H1 (cell line): ENCODE measurements around the gene KCNC3. TPM values are rescaled to one million over a fixed set of nuclear protein-coding genes. Genes with fewer than 3 reads are reported as not detected.

Source experiments
- ASH2L ChIP-seq: fragments of 200-600, 300-600 bp; sonication (generic); IDR thresholded peaks from one replicate; pipeline ENCODE4 v1.7.1; 2017; ENCODE audit warnings: low read length
- BCL11A ChIP-seq, 2 experiments: IDR thresholded peaks; one replicate each; pipeline ENCODE4 v1.6.1; 2011; ENCODE audit warnings: low read depth in 2 of 2, low read length in 2 of 2, mild to moderate bottlenecking in 2 of 2
- CBX5 ChIP-seq: fragments of 300-800, 300-1000 bp; sonication (generic); IDR thresholded peaks from 2 replicates; pipeline ENCODE4 v1.7.1; 2016; ENCODE audit warnings: antibody characterized with exemption, low read length, low read depth
- CREB1 ChIP-seq: IDR thresholded peaks from 2 replicates; pipeline ENCODE4 v1.6.1; 2012; ENCODE audit warnings: inconsistent platforms
- EGR1 ChIP-seq: IDR thresholded peaks from 2 replicates; pipeline ENCODE4 v1.6.1; 2011; ENCODE audit warnings: low read depth, low read length, borderline replicate concordance
- EZH2 ChIP-seq: fragments of 200-600 bp; sonication (generic); IDR thresholded peaks from 2 replicates; pipeline ENCODE4 v1.7.1; 2012; ENCODE audit warnings: low read depth, mild to moderate bottlenecking, moderate library complexity, low read length, inconsistent platforms; ENCODE audit not compliant: severe bottlenecking
- GABPA ChIP-seq: IDR thresholded peaks from 2 replicates; pipeline ENCODE4 v1.6.1; 2011; ENCODE audit warnings: mild to moderate bottlenecking, low read length, moderate library complexity, borderline replicate concordance; ENCODE audit not compliant: insufficient read depth
- KDM1A ChIP-seq: fragments of 200-600, 300-600 bp; sonication (generic); IDR thresholded peaks from 2 replicates; pipeline ENCODE4 v1.7.1; 2016; ENCODE audit warnings: mild to moderate bottlenecking, low read length, borderline replicate concordance
- KDM4A ChIP-seq: IDR thresholded peaks from one replicate; pipeline ENCODE4 v1.7.1; 2012; ENCODE audit warnings: low read depth, mild to moderate bottlenecking, moderate library complexity, low read length, inconsistent platforms; ENCODE audit not compliant: severe bottlenecking
- NRF1 ChIP-seq: IDR thresholded peaks from 2 replicates; pipeline ENCODE4 v1.6.1; 2011; ENCODE audit warnings: mild to moderate bottlenecking, low read depth, low read length, improper control_type of control experiment
- POLR2A ChIP-seq, 2 experiments: IDR thresholded peaks; 1 replicate in 1 of 2; 2 replicates in 1 of 2; pipeline ENCODE4 v1.6.1; 2011; ENCODE audit warnings: low read depth in 2 of 2, low read length in 2 of 2, mild to moderate bottlenecking in 2 of 2; ENCODE audit errors: control extremely low read depth in 1 of 2
- RBBP5 ChIP-seq: IDR thresholded peaks from 2 replicates; pipeline ENCODE4 v1.7.1; 2012; ENCODE audit warnings: low read depth, mild to moderate bottlenecking, inconsistent platforms, low read length, moderate library complexity, borderline replicate concordance
- RNF2 ChIP-seq: fragments of 200-900, 300-1000 bp; sonication (generic); IDR thresholded peaks from 2 replicates; pipeline ENCODE4 v1.7.1; 2016; ENCODE audit warnings: borderline replicate concordance, low read depth, mild to moderate bottlenecking, antibody characterized with exemption, low read length; ENCODE audit not compliant: poor library complexity, severe bottlenecking; ENCODE audit errors: missing control alignments
- RXRA ChIP-seq: IDR thresholded peaks from 2 replicates; pipeline ENCODE4 v1.6.1; 2011; ENCODE audit warnings: low read depth, mild to moderate bottlenecking, low read length, moderate library complexity; ENCODE audit not compliant: insufficient read depth
- SIN3A ChIP-seq, 2 experiments: IDR thresholded peaks in 1 of 2; conservative IDR thresholded peaks in 1 of 2; 2 replicates each; pipeline ENCODE4 v1.6.1; 2011 to 2012; ENCODE audit warnings: low read length in 2 of 2, improper control_type of control experiment in 1 of 2, low read depth in 1 of 2, mild to moderate bottlenecking in 1 of 2
- SP2 ChIP-seq: IDR thresholded peaks from 2 replicates; pipeline ENCODE4 v1.6.1; 2012; ENCODE audit warnings: mild to moderate bottlenecking, low read length, inconsistent platforms
- TAF1 ChIP-seq: IDR thresholded peaks from 2 replicates; pipeline ENCODE4 v1.6.1; 2011; ENCODE audit warnings: mild to moderate bottlenecking, low read depth, low read length
- TAF7 ChIP-seq: optimal IDR thresholded peaks from 2 replicates; pipeline ENCODE3; 2011; ENCODE audit warnings: low read depth, mild to moderate bottlenecking, inconsistent platforms, low read length, moderate library complexity, borderline replicate concordance
- polyA plus RNA-seq, 7 experiments: library from polyadenylated mRNA; depleted of rRNA in 3 of 7; stranded (reverse) in 5 of 7; unstranded in 2 of 7; fragments of >200 nt in 5 of 7; fragments of 200-250 nt in 2 of 7; gene quantifications; 1 replicate in 5 of 7; 2 replicates in 1 of 7; 4 replicates in 1 of 7; pipeline versions ENCODE4 v1.2.1 to v1.2.3, GENCODE V29; 2011 to 2013; ENCODE audit warnings: missing spikeins in 2 of 7, mixed read lengths in 2 of 7
- total RNA-seq: library from RNA; stranded (reverse); fragmentation: NEBNext Ultra II Directional; extraction: Animal tissue kit (Norgen Biotek cat#: 25700); gene quantifications from 2 replicates; pipeline ENCODE4 v1.2.1, GENCODE V29; 2021
- TF ChIP-seq, protein P1 (sequence below), 3 experiments: IDR thresholded peaks; 1 replicate in 2 of 3; 2 replicates in 1 of 3; pipeline versions ENCODE4 v1.5.1 to v1.6.1; 2011; ENCODE audit warnings: low read length in 3 of 3, mild to moderate bottlenecking in 3 of 3, inconsistent platforms in 2 of 3, low read depth in 1 of 3, moderate library complexity in 1 of 3; ENCODE audit not compliant: insufficient read depth in 1 of 3; ENCODE audit errors: control extremely low read depth in 1 of 3
- TF ChIP-seq, protein P2 (sequence below): IDR thresholded peaks from 2 replicates; pipeline ENCODE4 v1.6.1; 2011; ENCODE audit warnings: low read depth, mild to moderate bottlenecking, low read length; ENCODE audit not compliant: insufficient read depth

KCNC3 gene
- total and polyA plus RNA-seq, 2 of the 8 experiments (the other 6 are each of a cell fraction or from before 2014, with no cell fraction given), result 3.9 to 7.2 TPM

DNA sequence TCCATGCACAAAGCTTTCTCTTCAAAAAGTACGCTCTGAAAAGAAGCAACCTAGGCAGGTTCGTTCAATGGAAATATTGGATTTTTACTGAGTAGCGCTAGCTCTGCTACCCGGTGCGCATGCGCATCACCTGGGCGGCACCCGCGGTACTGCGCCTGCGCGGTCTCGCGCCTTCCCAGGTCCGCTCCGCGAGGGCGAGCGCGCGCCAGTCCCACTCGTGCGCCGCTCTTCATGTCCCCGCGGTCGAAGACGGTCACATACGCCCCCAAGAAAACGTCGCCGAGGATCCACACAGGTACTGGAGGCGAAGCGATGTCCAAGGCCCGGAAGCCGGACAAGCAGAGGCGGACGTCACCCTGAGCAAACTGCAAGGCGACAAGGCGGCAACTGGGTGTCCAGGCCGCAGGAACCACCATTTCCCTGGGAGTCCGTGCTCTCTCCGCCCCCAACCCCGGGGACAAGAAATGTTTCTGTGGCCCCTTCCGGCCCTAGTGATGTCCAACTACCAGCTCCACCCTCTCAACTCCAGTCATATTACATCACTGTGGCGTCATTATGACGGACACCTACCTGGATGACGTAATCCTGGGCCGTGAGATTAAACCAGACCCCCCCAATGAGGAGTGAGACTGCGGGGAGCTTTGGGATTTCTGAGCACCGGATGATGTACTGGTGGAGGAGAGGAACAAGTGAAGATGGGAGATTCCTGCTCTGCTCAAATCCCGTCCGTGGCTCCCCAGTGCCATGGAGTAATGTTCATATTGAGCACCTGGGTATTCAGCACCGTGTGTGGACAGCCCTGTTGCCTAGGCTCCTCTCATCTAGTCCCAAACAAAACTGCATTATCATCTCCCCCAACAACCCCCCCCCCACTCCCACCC lies 4.8 kb upstream of the KCNC3 start (continued):
- TF ChIP-seq CBX5 (no peak), NRF1 (peak; percentile 97), RBBP5 (0 out of 2 replicates have a peak, but pooled peaks have one; percentile 12), EZH2 (no peak), TAF7 (no peak), KDM1A (0 out of 2 replicates have a peak, but pooled peaks have one; percentile 39), SP2 (no peak), GABPA (no peak), ASH2L (no peak), TAF1 (0 out of 2 replicates have a peak, but pooled peaks have one; percentile 40), SIN3A (conservative IDR thresholded peaks at IDR 0.05 in 1 of 2, IDR thresholded peaks at IDR 0.05 in 1 of 2; ENCODE audit: low read depth in 1 of 2, low read length in 2 of 2) (0 out of 4 replicates have a peak, but pooled peaks have one; percentile 20 to 34), BCL11A (IDR thresholded peaks at IDR 0.05; ENCODE audit: low read depth in 2 of 2, low read length in 2 of 2) (no peak), POLR2A (IDR thresholded peaks at IDR 0.05; ENCODE audit: control extremely low read depth in 1 of 2, low read depth in 2 of 2, low read length in 2 of 2) (peak; percentile 30 to 74), RXRA (no peak), RNF2 (no peak), CREB1 (peak; percentile 95), EGR1 (no peak), KDM4A (peak; percentile 80)
- TF ChIP-seq, protein P1, sequence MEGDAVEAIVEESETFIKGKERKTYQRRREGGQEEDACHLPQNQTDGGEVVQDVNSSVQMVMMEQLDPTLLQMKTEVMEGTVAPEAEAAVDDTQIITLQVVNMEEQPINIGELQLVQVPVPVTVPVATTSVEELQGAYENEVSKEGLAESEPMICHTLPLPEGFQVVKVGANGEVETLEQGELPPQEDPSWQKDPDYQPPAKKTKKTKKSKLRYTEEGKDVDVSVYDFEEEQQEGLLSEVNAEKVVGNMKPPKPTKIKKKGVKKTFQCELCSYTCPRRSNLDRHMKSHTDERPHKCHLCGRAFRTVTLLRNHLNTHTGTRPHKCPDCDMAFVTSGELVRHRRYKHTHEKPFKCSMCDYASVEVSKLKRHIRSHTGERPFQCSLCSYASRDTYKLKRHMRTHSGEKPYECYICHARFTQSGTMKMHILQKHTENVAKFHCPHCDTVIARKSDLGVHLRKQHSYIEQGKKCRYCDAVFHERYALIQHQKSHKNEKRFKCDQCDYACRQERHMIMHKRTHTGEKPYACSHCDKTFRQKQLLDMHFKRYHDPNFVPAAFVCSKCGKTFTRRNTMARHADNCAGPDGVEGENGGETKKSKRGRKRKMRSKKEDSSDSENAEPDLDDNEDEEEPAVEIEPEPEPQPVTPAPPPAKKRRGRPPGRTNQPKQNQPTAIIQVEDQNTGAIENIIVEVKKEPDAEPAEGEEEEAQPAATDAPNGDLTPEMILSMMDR (IDR thresholded peaks at IDR 0.05; ENCODE audit: control extremely low read depth in 1 of 3, insufficient read depth in 1 of 3, low read depth in 1 of 3, low read length in 3 of 3), result no peak
- TF ChIP-seq, protein P2, sequence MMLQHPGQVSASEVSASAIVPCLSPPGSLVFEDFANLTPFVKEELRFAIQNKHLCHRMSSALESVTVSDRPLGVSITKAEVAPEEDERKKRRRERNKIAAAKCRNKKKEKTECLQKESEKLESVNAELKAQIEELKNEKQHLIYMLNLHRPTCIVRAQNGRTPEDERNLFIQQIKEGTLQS, result peak; percentile 48; the same call in 1 of the 2 replicates
